Middle frontal gyrus (tissue), 1 donor: ENCODE results near the gene ENO4.

Experiments
- DNase-seq: peaks from one replicate; pipeline ENCODE4 v3.0.0-alpha.2; 2015; ENCODE audit warnings: low spot score; ENCODE audit errors: extremely low spot score

The ENO4 gene

DNA sequence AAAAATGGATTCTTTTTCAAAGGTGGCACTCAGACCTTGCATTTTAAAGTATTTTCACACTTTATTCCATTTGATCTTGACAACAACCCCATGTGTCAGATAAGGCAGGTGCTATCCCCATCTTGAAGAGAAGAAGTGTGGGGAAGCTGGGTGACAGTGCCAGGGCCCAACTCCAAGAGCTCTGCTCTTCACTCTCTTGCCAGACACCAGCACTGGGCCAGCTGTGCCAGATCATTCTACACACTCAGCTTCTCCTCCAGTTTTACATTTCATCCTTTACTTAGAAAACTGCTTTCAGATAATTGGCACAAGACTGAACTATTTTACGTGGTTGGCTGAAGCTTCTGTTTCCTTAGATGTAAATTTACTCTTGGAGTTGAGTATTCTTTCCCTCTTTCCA, 64.4 kb downstream of the ENO4 start:
- DNase-seq, result no peak

GRCh38 chr10:116915340-116915739, 66.0 kb downstream of the ENO4 start:
- DNase-seq, result no peak

- DNase-seq, result no peak
Observed at GRCh38 chr10:116917481-116917880, 68.2 kb downstream of the ENO4 start.

DNA sequence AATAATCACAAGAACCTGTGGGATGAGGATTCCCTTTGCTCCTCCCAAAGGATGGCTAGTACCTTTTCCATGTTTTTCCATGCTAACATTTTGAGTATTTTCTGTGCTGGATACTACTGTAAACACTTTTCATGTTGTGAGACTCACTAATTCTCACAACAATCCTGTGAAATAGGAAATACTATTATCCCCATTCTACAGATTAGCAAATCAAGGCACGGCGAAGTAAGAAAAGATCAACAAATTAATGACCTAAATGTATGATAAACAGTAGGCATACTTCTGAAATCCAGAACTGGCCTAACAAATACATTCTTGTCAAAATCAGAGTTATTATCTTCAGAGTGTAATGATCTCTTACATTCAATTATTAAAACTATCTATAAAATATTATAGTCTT, 69.3 kb downstream of the ENO4 start:
- DNase-seq, result no peak

- no peak for DNase-seq
Observed at GRCh38 chr10:116919164-116919563, 69.9 kb downstream of the ENO4 start.

DNA sequence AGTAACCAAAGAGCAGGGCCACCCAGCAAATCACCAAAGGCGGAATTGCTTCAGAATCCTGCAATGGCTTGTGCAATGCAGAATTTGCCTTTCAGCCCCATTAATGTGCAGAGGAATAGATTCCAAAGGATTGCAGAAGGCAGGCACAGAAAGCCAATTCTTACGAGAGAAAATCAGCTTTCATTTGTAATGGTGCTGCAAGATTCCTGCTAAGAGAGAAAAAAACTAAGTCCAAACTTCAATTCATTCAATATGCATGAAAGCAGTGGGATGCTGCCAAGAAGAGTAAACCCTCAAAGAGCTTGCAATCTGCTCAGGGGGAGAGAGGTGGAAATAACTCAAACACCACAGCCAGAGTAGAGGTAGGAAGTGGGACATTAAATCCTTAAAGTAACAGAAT, 70.4 kb downstream of the ENO4 start:
- no peak for DNase-seq

DNA sequence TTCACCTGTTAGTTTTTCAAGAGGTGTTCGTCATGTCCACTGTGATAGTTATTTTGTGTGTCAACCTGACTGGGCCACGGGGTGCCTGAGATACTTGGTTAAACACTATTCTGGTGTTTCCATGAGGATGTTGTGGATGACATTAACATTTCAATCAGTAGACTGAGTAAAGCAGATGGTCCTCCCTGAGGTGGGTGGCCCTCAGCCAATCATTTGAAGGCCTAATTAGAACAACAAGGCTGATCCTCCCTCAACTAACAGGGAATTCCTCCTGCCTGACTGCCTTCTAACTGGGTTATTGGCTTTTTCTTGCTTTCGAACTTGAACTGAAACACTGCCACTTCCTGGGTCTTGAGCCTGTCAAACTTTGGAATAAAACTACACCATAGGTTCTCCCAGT, 75.8 kb downstream of the ENO4 start:
- no peak for DNase-seq

- DNase-seq, result no peak
Observed at GRCh38 chr10:116926426-116926825, 77.1 kb downstream of the ENO4 start.

DNA sequence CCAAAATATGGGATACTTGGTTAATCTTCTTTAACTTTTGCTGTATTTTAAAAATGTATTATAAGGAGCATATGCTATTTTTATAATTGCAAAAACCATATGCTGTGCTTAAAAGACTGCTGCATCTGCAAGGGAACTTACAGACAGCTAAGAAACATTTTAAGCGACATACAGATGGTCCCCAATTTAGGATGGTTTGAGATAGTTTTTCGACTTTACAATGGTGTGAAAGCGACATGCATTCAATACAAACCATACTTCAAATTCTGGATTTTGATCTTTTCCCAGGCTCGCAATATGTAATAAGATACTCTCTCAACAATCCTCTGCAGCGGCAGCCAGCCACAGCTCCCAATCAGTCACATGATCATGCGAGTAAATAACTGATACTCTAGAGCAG, 82.5 kb downstream of the ENO4 start:
- DNase-seq, result peak; percentile 39
